Left colon (tissue), 2 donors: ENCODE results near the gene SLC2A13. TPM values are rescaled to one million over a fixed set of nuclear protein-coding genes. Genes with fewer than 3 reads are reported as not detected.
"Not testable (repeated sequence)": the region's sequence is repeated elsewhere in the genome, so short reads cannot be mapped to it uniquely, and the experiment has no call there.

Source experiments
- ATAC-seq: fragments of 200-7000 bp; cut with Tn5 transposase; one replicate; pipeline ENCODE4 v1.9.1; 2020; ENCODE audit warnings: mild to moderate bottlenecking, moderate library complexity
- DNase-seq, 2 donors: peaks; one replicate each; pipeline ENCODE4 v3.0.0-alpha.2; 2020
- intact Hi-C, 2 donors: fragments of 100-400 bp; cut with DNase I in 1 of 2; cut with micrococcal nuclease in 1 of 2; formaldehyde crosslinking; loops; one replicate each; pipeline versions ENCODE4 v1.11.2 to v1.14.0; 2022; cut with DNase I, micrococcal nuclease
- total RNA-seq, 2 donors: library from RNA; stranded (reverse); fragmentation: NEBNext Ultra II Directional; extraction: Animal tissue kit (Norgen Biotek cat#: 25700); gene quantifications; one replicate each; pipeline ENCODE4 v1.2.1, GENCODE V29; 2021
- donor health status: DM: no; HTN: no; CAD: no.
- donor health status: DM: yes; HTN: yes; CAD: no.

SLC2A13 gene
- total RNA-seq, 2 donors from 2014 or later: 33.2 to 39.2 TPM

DNA sequence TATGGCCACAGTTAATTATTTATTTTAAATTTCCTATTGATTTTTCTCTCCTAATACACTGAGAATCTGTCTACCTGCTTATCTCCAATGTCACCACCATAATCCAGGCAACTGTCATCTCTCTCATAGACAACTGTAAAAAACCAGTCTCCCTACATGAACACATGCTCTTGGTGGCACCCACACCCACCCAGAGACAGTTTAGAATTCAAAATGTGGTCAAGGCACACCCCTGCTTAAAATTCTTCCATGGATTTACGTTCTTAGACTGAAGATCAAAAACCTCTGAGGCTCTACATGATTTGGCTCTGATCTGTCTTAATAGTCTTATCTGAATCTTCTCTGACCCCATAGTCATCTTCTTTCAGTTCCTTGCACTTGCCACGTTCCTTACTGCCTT is 245.2 kb downstream of the SLC2A13 start:
- intact Hi-C loops: no loop called here
- no peak for ATAC-seq
- DNase-seq: no peak

DNA sequence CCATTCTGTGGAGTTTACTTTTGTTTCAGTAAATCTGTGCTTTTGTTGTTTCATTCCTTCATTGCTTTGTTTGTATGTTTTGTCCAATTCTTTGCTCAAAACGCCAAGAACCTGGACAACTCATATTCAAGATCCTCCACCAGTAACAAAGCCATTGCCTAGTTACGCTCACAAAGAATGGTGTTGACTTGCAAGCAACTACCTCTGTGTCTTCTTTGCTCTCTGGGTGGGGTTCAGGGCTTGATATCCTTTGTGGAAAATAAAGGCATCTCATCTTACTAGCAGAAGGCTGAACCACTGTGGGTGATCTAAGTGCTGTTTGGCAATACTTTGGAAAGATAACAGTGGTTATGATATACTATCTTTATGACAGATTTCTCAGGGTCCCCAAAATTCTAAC is 252.9 kb downstream of the SLC2A13 start:
- DNase-seq (no peak), ATAC-seq (no peak)
- intact Hi-C loops: no loop called here

DNA sequence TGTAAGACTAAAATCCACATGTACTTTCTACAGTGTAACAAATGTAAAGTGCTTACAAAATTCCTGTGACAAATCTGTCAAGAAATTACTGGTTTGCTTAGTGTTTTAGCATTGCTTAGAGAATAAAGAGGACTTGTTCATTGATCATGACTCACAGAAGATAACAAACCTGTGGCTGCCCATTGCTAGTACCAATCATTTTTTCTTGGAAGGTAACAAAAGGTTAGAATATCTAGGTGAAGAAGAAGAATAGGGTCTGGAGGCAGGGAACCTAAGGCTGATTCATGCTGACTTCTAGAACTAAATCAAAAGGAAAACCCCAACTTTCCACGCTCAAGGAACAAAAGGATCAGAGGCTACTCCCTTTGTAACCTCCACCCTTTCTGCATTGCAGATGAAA is 253.5 kb downstream of the SLC2A13 start:
- DNase-seq (no peak), ATAC-seq (no peak)
- intact Hi-C loops: no loop called here

DNA sequence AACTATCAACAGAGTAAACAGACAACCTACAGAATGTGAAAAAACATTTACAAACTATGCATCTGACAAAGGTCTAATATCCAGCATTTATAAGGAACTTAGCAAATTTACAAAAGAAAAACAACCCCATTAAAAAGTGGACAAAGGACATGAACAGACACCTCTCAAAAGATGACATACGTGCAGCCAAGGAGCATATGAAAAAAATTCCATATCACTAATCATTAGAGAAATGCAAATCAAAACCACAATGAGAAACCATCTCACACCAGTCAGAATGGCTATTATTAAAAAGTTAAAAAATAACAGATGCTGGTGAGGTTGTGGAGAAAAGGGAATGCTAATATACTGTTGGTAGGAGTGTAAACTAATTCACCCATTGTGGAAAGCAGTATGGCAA is 257.7 kb downstream of the SLC2A13 start:
- ATAC-seq, DNase-seq, intact Hi-C loops: not testable (repeated sequence)

DNA sequence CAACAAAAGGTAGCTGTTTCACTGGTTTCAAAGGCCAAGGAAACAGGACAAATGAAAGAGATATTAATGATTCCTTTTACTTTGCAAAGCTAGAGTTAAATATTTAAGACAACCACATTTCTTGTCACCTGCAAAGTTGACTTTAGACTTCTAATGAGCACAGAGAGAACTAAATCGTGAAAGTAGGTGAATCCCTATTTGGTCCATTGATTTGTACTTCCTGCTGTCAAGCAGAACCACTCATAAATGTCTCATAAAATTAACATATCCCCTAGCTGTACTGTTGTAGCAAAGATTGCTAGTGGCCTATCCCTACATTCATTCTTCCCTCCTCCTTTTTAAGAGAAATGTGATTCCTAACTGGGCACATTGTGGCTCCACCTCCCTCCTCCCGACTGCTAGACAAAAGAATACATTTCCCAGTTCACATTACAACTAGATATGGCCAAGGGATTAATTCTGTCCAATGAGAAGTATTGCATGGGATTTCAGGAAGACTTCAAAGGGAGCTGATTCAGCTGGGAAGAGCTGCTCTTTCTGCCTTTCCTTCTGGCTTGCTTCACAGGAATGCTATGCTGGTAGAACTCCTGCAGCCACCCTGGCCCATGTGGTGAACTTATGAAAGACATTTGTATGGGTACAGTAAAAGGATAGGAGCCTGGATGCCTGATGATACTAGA is 258.8 kb downstream of the SLC2A13 start:
- ATAC-seq (no peak), DNase-seq (no peak)
- intact Hi-C loops: no loop called here

DNA sequence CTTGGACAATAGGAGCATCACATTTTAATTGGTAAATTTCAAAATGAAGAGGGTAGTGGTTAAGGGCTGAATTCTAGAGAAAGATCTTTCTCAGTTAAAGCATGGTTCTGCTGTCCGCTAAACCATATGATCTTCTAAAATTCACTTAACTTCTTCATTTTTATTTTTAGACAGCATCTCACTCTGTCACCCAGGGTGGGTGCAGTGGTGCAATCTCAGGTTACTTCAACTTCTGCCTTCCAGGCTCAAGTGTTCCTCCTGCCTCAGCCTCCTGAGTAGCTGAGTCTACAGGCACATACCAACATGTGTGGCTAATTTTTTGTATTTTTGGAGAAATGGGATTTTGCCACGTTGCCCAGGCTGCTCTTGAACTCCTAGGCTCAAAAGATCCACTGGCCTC is 259.6 kb downstream of the SLC2A13 start:
- intact Hi-C loops: no loop called here
- DNase-seq (no peak), ATAC-seq (no peak)

DNA sequence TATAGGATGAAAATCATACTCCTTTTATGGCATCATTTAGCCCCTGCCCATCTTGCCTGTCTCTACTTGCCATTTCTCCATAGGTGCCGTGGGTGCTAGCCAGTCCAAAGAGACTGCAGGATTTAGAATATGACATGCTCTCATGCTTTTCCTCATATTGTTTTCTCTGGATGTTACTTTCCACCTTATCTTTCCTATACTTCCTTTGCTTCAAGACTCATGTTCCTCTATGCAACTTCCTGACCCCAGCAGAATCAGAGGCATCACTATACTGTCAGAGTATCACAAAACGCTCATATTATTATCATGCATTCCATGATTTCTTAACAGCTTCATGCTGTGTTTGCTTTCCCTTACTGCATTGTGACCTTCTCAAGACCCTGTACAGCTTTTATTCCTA is 265.5 kb downstream of the SLC2A13 start:
- intact Hi-C loops: no loop called here
- no peak for DNase-seq
- no peak for ATAC-seq

DNA sequence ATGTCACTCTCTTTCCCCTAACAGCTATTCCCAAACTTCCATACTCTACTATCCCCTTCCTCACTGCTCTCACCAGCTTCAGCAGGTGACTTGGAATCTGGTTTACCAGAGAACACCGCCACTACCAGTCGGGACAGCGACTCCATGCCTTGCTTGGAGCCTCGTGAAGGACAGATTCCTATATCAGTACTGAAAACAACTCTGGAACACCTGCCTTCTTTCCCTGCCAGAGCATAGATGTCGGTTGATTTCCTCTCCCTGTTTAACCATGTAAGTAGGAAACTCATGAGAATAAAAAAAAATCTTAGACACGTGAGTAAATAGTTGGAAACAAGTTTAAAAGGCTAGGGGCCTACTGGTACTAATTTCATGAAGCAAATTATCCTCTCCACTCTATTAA is 266.8 kb downstream of the SLC2A13 start:
- no peak for DNase-seq
- intact Hi-C loops: no loop called here
- no peak for ATAC-seq

DNA sequence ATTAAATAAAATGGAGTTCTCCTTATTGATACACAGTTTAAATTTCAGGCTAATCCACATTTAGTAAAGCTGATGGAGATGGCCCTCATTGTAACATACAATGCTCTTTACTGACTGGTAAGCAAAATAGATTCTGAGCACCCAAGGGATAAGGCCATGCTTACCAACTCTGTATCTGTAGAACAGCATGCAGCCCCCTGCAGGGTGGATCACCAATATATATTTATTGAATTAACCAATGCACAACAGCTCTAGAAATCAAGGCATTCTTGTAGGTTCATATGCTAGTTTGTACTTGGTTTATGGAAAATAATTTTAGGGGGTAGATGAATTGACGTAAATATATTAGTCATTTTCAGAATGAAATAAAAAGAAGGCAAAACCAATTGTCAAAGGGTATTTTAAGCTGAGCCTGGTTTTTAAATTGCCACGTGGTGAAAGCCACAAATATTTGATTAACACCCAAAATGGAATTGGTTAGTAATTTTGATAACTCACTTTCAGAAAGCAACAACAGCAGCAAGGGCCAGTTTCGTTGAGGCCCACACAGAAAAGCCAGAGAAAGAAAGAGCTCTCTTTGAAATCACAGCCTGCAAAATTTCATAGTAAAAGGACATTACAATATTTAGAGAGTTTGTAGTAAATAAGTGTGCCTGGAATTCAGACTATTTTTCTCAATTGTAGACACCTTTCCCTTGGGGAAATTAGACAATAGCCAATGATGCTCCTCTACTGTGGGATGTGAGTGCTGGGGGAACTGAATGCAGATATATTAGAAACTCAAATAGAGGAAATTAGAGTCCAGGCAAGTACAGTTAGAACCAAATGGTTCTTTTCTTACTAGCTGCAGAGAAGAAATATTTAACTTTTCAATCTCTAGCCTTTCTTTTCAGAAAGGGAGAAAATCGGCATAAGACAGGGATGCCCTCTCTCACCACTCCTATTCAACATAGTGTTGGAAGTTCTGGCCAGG is 270.1 kb downstream of the SLC2A13 start:
- ATAC-seq (no peak), DNase-seq (no peak)
- intact Hi-C loops: no loop called here

DNA sequence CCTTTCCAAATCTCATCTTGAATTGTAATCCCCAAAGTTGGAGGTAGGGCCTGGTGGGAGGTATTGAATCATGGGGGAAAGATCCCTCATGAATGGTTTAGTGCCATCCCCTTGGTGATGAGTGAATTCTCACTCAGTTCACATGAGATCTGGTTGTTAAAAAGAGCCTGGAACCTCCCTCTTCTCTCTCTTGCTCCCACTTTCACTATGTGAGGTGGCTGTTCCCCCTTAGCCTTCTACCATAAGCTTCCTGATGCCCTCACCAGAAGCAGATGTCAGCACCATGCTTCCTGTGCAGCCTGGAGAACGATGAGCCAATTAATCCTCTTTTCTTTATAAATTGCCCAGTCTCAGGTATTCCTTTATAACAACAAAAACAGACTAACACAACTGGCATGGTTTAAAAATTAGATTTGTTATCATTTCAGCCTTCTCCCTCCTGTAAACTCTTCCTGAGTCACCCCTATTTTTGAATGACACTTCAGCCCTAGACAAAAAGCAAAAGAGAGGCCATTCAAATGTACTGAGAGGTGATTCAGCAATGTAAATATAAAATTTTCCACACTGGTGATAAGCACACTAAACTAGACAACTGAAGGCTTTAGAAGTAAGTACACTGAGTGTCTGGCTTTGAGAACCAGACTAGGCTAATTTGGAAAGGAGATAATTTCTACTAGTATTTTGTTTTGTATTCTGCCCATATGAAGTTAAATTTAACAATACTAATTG is 274.1 kb downstream of the SLC2A13 start:
- ATAC-seq: peak; percentile 74
- DNase-seq: no peak
- intact Hi-C loops: no loop called here

DNA sequence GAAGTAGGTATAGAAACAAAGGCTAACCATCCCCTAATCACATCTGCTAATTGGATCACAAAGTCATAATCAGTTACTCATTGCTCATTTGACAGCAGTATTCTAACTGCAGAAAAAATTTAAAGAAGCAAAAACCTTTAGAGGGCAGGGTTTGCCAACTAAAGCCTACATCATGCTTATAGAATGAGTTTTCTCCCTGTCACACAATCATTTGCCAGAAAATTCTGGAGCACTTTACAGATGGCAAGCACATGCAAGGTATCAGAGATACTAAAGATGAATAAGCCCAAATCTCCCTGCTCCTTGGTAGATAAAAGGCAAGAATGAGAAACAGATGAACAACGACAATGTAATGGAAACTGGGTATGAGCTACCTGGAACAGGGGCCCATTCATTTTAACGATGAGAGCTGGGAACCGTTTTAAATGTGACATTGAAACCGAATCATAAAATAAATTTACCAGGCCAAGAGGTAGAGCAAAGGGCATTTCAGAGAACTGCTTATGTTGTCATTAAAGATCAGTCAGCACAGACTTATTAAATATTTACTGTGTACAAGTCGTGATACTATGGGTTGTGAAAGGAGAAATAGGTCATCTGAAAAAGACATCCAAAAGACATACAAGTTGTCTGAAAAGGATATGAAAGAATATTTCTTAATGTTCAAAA is 274.9 kb downstream of the SLC2A13 start:
- DNase-seq: no peak
- peak; percentile 47 for ATAC-seq
- intact Hi-C loops: no loop called here

DNA sequence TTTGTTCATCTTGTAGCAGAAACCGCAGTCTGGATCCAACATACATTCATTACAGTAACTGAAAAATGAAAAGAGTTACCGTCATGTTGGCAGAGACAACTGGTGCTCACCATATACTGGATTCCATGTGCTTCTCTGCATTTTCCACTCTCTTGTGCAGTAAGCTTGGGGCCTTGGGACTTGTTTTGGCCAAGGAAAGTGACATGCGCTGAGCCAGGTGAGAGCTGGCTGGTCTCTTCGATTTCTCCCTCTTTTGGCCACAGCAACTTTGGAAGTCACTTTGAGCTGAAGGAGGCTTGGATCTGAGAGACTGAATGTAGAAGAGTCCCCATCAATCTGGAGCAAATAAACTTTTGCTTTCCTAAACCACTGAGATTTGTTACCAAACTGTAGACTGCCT is 275.7 kb downstream of the SLC2A13 start:
- DNase-seq: no peak
- intact Hi-C loops: no loop called here
- no peak for ATAC-seq

DNA sequence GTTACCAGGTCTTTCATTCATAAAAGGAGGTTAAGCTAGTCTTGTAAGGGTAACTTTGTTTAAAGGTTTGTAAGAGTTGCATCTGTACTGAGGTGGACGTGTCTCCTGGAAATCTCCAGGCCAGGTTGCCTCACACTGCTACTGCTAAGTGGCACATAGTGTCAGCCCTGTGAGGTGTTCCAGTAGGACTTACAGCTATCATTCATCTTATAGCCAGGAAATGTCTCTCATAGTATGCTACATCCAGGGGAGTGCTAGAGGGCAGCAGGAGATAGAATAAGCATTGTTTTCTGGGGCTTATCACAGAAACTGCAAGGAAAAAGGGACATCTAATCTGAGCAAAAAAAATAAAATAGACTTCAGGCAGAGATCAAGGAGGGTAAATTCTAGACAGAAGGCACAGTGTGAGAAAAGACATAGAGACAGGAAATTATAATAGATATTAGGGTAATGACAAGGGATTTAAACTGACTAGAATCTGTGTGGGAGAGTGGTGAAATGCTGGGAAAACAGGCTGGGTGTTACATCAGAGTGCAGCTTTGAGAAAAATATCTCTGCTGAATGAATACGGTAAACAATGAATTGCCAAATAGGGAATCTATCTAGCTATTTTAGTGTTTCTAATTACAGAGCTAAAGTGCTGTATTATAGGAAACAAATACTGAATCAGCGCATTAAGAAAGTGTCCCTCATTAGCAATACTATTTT is 281.2 kb downstream of the SLC2A13 start:
- DNase-seq (no peak), ATAC-seq (no peak)
- intact Hi-C loops: no loop called here

DNA sequence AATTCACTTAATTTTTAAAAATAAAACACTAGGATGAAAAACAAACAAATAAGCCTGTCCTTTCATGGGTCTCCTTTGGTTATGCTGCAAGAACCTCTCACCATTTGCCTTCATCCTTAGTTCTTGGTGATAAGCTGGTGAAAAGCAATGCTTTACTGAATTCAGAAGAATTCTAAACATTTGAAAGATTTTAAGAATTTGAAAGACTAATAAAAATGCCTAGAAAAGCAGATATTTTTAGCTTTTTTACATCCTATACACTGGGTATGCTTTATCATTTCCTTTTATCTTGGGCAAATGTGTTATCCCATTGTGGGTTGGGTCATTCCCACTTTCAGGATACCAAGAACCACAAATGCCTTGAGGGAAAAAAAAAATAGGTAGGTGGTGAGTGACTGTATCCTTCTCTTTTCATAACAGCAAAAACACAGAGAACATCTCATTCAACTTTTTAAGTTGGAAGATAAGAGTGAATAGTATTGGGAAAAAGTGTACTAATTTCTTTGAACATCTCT is 289.2 kb downstream of the SLC2A13 start:
- intact Hi-C loops: no loop called here
- DNase-seq (no peak), ATAC-seq (no peak)

DNA sequence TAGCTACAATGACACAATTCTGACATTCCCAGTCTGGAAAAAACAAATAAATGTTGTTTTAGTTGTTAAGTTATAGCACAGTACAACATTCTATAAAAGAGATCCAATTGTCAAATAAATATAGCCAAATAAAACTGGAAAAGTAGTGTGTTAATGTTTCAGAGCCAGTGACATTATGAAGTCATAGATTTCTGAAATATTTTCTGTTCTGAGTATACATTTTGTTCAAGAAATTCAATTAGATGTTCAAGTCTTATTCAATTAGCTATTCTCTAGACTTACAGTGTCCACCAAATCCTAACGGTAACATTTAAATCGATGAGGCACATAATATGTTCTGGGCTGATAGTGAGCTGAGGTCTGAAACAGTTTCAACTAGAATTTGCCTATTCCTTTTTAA is 290.1 kb downstream of the SLC2A13 start:
- intact Hi-C loops: no loop called here
- ATAC-seq (no peak), DNase-seq (no peak)

DNA sequence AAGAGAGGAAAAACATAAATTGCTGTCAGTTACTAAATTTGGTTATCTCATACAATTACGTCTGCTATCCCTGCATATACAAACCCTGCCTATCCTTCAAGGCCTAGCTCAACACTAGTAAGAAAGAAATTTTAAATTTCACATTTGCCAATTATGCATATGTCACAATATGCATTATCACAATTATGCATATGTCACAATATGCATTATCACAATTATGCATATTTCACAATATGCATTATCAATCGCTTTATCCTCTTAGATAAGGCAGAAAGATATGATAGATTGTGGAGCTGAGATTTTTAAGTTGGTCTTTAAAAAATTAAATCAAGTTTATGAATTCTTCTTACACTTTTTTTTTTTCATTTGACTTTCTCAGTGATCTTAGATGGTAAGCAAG is 291.3 kb downstream of the SLC2A13 start:
- DNase-seq: no peak
- intact Hi-C loops: no loop called here
- ATAC-seq: no peak

DNA sequence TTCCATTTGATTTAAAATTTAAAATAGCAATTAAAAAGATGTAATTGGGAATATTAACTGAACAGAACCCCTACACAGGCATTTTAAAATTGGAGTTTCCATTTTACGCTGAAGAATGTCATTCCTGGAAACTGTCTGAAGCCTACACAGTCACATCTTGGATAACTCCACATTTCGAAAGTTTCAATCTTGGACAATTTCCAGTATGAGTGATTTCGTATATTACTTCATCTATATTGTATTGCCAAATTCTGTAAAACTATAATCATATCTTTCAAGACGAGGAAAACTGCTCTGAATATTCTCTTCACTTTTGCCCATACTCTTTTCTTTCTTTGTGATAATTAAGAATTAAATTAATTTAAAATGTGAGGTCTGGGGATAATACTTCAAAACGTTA is 292.1 kb downstream of the SLC2A13 start:
- intact Hi-C loops: no loop called here
- no peak for ATAC-seq
- no peak for DNase-seq

DNA sequence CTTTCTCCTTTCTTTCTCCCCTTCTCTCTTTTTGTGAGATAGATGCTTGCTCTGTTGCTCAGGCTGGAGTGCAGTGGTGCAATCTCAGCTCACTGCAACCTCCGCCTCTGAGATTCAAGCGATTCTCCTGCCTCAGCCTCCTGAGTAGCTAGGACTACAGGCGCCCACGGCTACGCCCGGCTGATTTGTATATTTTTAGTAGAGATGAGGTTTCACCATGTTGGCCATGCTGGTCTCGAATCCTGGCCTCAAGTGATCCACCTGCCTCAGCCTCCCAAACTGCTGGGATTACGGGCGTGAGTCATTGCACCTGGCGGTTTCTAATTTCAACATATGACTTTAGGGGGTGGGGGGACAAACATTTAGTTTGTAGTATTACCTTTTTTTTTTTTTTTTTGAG is 293.4 kb downstream of the SLC2A13 start:
- ATAC-seq, intact Hi-C loops, DNase-seq: not testable (repeated sequence)
